ENCODE data around the gene RAD51AP2.
"Not testable (repeated sequence)": the region's sequence is repeated elsewhere in the genome, so short reads cannot be mapped to it uniquely, and the experiment has no call there.

The RAD51AP2 gene

DNA sequence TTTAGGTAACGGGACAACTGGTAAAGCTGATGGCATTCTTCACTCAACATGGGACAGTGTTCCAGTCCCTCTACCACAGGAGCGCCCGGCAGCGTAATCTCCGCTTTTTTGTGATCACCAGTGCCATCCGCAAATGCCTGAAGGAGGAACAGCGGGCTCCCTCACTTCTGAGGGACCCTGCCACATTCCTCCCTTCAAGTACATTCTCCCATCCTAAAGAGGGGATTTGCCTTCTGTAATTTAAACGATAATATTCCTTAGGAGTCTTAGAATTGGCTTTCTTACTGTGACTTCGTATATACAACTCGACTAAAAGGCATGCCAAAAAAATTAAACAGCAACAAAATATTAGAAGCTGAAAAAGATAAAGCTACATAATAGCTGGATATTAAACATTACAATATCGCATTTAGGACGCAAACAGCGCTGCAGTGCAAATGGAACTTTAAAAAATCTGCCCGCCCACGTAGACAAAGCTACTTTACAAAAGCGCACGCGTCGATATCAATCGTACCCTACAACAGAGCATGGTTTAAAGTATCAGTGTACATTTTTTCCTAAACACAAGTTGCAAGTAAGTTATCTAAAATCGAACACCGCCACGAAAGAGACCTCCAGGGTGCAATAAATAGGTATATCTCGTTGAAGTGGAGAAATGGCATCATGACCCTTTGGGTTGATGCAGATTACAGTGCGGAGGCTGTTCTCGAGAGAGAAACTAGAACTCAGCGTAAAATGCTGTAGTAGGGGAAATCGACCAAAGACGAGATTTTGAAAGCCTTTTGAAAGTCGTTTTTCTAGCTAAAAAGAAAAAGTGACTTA lies 20.0 kb upstream of the RAD51AP2 start:
- DNase-seq (ENCODE audit: low spot score) = no peak

DNA sequence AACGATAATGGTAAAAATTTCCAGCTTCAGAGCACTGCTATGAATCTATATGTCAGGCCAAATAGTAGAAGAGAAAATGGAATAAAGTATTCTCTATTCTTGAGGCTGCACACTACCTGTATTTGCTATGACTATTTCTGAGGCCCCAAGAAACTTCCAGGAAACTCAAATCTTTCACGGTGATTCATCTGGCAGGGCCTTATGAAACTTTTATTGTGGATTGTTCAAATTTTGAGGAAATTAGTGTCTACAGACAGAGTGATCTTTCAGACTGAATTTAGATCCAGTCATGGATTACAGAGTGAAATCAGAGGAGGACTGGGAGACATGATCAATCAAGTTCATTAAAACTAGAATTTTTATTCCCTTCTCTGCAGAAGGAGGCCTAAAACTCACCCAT lies 18.2 kb upstream of the RAD51AP2 start:
- DNase-seq (ENCODE audit: low spot score) = no peak

DNA sequence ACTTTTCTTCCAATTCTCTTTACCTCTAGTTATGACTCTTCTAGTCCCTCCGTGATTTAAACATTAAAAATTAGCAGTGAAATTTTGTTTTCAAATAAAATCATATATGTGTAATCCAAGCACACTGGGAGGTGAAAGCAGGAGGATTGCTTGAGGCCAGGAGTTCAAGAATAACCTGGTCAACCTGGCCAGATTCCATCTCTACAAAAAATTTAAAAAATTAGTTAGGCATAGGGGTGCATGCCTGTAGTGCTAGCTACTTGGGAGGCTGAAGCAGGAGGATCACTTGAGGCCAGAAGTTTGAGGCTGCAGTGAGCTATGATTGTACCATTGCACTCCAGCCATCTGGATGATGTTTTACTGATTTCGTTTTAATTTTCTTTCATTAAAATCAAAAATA lies 15.3 kb upstream of the RAD51AP2 start:
- no peak for DNase-seq (ENCODE audit: low spot score)

DNA sequence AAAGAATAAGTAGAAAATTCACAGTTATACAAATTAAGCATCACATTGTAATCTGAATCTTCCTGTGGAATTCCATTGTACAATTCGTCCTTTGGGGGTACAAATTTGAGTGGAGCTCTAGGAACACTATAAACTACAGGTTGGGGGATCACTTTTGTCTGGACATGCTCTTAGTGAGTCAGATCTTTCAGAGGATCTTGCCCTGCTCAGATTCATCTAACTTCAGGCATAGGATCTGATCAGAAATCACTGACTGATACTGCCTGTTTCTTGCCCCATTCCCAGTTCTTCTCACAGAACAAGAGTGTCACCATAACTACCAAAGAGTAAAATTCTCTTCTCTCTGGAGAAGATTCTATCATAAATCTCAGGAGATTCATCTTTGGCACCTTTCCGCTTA lies 11.5 kb upstream of the RAD51AP2 start:
- DNase-seq (ENCODE audit: low spot score) = no peak

DNA sequence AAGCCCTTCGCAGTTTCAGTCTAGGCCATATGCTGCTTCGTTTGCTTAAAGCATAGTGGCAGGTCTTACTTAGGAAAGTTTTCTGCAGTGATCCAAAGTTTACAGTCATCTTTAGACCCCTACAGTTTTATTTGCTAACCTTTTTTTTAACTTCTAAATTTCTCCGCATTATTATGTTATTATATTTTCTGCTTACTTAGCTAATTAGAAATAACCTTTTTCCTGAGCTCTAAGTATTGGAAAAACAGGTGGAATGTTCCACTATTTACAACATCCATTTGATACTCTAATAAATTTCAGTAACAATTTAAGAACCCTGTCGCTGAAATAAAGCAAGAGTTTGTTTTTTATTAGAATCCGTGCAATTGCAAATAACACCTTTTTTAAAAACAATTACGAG lies 4.1 kb upstream of the RAD51AP2 start:
- no peak for DNase-seq (ENCODE audit: low spot score)

DNA sequence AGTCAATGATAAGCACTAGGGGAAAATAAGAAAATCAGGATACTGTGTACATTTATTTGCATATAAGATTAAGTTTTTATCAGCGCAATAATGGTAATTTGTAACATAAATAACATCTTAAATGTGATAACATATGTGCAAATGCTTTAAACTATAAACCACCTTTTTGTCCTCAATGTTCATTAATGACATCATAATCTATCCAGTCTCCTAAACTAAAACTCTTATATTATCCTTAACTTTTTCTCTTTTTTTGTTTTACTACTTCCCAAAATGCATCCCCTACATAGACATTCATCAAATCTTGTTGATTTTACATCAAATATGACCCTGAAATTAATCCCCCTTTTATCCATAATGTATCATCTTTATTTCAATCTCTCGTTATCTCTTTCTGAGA lies 3.4 kb upstream of the RAD51AP2 start:
- no peak for DNase-seq (ENCODE audit: low spot score)

DNA sequence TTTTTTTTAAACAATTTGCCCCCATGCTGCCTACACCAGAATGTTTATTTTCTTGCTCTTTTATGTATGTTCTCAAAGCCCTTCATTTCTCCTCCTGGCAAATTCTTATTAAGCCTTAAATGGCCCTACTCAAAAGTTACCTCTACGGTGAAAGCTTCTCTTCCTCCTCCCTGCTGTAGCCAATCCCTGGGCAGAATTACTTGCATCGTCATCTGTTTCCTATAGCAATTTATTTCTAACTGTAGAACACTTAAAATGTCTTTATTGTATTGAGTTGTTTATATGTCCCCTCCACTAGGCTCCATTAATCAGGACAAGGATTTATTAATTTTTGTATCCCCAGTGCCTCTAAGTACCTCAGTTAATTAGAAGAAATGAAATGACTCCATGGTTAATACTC lies 2.5 kb upstream of the RAD51AP2 start:
- no peak for DNase-seq (ENCODE audit: low spot score)

DNA sequence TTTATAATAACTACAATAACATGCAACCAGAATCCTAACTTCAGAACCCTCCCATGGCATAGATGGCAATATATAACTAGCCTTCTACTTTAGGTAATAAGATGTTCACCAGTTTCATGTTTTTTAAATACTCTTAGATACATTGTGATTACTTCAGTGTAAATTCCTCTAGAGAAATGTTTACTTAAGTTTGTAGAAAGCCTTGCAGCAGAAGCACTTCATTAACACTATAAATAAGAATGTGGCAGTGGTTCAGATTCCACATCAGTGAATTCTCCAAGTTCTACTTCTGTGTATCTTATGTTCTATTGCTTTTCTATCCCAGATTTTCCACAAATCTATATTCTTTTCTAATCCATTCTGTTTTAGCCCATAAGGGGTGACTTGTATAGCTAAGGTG lies 1.2 kb upstream of the RAD51AP2 start:
- no peak for DNase-seq (ENCODE audit: low spot score)

DNA sequence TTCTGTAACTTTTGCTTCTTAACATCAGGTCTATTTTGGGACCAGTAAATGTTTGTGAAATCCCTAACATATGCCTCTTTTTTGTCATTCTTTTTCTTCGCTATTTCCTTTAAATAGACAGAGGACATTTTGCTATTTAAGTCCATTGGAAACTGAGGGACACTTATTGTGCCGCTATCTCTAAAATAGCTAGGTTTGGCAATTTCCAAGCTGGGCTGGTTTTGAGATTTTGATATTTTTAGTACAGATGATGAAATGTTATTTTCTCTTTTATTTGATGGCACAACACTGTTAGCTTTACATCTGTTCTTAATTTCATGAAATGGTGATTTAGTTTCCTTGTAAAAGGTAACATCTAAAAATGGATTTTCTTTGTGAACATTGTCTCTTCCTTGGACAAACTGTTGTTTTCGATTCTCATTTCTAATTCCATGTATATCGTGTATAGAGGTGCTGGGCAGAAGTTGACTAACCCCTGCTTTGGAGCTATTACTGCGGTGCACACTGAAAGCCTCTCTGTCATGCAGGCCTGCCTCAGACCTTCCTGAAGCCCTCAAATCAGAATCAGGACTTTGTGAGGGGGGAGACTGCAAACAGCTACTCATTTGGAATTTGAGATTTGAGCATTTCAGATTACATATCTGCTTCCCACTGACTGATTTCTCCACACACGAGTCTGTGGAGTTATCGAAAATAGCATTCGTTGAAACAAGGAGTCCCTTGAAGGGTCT lies 594 bp downstream of the RAD51AP2 start:
- no peak for DNase-seq (ENCODE audit: low spot score)

DNA sequence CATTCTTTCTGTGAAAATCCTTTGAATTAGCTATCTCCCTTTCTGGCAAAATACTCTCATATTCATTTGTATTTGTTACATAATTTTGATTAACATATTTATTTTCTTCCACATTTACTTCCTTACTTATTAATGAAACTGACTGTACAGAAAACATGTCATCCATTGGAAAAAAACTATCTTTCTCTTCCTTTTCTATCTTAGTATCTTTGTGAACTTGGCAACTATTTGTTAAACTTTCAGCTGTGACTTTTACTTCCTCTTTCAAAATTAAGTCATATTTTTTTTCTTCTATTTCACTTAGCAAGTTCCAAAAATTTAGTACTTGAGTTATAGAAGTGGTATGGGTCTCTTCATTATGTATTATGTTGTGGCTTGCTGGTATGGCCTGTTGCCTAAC lies 2.6 kb downstream of the RAD51AP2 start:
- no peak for DNase-seq (ENCODE audit: low spot score)

DNA sequence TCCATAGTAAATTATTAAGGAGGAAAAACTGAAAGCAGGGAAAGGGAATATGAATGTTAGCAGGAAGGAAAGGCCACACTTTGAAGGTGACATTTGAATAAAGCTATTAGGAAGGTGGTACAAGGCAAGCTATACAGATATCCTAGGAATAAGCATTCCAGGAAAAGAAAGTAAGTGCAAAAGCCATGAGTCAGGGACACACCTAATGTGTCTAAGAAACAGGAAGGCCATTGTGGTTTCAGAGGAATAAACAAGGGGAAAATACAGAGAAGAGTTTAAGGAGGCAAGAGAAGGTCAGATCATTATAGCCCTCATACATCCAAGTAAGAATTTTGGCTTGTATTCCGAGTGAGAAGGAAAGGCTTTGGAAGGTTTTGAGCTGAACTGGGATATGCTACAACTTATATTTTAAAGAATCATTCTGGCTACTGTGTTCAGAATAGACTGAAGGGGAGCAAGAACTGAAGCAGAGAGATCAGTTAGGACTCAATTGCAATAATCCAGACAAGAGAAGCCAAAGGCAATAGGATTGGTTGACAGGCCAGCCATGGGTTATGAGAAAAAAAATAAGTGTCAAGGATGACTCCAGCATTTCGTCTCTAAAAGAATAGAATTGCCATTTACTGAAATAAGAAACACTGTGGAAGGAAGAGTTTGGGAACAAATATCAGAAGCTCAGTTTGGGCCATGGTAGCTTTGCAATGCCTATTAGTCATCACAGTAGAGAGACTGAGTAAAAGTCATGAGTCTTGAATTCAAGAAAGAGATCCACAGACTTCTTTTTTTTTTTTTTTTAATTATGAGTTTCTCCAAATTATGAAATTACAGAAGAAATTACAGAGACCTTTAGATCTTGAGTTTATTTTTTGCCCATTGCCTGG lies 11.3 kb downstream of the RAD51AP2 start:
- no peak for DNase-seq (ENCODE audit: low spot score)

DNA sequence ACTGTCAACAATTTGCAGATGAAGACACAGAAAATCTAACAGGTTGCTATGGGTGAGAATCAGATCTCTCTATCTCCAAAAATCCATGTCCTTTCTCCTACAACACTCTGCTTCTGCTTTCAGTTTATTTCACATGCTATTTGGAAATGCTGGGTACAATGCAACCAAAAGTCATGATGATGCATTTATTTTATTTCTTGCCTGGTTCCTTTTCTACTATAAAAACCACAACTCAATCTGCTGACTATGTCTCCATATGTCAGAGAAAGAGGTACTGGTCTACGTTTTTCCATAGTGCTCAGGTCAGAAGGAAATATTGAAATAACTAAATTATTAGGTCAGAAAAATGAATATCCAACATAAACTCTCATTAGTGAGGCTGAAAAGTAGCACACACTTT lies 20.5 kb downstream of the RAD51AP2 start:
- DNase-seq (ENCODE audit: low spot score) = no peak

DNA sequence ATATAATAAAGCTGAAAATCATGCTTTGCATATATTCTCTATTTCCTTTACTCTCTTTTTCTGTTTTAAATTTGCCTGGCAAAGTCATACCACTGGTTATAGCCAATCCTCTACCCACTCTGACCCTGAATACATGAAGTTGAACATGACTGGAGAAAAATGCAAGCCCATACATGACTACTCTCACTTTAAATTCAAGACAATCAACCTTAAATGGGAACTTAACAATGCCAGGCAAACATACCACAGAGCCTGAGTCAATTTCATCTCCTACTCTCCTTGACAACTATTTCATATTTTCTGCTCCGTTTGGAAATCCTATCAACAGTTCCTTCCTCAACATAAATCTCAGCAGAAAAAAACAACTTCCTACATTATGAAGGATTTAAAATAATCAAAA lies 22.6 kb downstream of the RAD51AP2 start:
- DNase-seq (ENCODE audit: low spot score) = no peak

DNA sequence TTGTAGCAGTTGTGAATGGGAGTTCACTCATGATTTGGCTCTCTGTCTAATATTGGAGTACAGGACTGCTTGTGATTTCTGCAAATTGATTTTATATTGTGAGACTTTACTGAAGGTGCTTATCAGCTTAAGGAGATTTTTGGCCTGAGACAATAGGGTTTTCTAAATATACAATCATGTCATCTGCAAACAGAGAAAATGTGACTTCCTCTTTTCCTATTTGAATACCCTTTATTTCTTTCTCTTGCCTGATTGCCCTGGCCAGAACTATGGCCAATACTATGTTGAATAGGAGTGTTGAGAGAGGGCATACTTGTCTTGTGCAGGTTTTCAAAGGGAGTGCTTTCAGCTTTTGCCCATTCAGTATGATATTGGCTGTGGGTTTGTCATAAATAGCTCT lies 28.1 kb downstream of the RAD51AP2 start:
- not testable (repeated sequence) for DNase-seq (ENCODE audit: low spot score)

DNA sequence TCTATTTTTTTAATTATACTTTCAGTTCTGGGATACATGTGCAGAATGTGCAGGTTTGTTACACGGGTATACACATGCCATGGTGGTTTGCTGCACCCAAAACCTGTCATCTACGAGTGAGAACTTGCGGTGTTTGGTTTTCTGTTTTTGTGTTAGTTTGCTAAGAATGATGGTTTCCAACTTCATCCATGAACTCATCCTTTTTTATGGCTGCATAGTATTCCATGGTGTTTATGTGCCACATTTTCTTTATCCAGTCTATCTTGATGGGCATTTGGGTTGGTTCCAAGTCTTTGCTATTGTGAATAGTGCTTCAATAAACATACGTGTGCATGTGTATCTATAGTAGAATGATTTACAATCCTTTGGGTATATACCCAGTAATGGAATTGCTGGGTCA lies 29.6 kb downstream of the RAD51AP2 start:
- DNase-seq (ENCODE audit: low spot score) = not testable (repeated sequence)

DNA sequence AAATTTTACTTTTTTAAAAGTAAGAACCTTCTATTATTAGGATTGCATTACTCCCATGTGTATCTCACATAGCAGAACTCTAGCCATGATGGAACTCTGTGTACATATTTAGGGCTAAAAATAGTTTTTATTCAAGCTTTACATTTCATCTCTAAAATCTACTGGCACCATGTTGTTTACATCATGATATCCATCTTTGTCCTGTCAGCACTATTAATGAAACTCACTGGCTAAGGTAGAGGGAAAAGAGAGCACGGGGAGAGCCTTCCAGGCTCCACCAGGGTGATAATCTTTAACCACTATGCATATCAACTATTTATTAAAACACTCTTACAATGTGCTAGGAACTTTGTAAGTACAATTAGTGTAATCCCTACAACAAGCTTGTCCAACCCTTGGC lies 34.7 kb downstream of the RAD51AP2 start:
- DNase-seq (ENCODE audit: low spot score) = no peak

DNA sequence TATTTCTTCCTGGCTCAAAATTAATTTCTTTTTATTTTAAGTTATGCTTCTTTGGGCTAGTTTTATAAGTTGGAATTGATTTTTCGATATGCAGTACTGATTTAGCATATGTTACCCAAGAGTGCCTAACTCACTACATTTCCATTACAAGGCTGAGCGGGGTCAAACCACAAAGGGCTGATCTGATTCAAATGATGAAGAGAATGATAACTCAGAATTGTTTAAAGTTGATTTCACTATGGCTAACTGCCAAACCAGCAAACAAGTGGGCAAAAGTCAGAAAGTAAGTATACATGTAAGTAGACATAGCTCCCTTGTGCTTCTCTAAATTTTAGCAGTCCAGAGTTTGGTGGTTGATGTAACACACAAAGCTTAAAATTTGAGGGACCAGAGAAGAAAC lies 35.6 kb downstream of the RAD51AP2 start:
- no peak for DNase-seq (ENCODE audit: low spot score)

DNA sequence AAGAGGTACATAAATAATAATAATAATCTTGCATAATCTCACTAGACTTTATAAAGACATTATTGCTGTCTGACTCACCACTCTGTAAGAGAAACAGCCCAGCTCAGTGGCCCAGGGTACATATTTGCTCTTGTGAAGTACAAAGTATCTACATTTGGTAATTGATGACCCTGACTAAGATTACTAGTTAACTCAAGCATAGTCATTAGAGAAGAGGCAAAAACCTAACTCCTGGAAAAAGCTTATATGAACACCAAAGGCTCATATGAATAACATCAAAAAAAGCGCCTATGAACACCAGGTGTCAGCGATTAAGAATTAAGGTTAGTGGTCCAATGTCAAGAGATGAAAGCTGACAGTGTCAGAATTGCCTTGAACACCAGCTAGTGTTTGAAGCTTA lies 38.4 kb downstream of the RAD51AP2 start:
- peak; percentile 16 for DNase-seq (ENCODE audit: low spot score)

DNA sequence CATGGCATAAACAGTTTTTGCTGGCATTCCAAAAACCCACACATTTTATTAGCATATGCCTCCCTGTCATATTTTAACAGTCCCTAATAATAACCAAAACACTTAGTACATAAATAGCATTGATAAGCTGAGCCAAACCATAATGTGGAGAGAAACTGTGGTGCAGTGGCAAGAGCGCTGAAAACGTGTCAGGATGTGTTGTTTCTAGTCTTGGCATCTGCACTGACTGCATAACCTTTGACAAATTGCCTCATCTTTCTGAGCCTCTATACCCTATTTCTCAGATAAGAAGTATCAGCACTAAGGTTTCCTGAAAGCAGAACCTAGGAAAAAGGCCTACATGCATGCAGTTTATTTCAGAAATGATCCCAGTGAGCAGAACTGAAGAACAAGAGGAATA lies 41.4 kb downstream of the RAD51AP2 start:
- DNase-seq (ENCODE audit: low spot score) = no peak

DNA sequence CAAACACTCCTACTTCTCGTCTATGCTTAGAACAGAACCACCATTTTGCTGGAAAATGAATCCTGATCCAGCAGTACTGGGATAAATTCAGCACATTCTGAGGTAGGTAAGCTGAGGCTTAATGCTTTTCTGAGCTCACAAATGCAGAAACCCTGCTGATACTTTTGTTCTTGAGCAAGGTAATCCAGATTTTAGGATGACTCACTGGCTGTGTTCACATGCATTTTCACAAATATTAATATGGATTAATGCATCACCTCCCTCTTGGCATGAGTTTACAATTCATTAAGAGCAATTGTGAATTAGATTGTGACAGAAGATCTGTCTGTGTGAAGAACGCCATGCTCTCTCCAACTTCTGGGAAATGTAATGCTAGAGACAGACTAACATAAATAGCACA lies 42.2 kb downstream of the RAD51AP2 start:
- no peak for DNase-seq (ENCODE audit: low spot score)

DNA sequence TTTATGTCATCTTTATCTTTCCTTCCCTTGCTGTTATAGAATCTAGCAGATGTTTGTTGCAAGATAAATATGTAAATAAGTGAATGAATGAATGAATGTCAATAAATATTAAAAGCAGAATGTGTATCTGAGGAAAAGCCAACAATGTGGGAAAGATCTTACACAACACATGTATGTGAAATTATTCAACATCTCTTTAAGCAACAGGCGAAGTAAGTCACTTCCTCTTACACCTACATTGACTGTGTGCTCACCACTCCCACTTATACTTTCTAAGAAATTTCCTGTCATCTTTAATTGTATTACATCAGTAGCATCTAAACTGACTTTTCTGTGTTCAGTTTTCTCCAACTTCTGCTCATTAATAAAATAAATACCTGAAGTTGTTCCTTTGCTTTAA lies 43.0 kb downstream of the RAD51AP2 start:
- DNase-seq (ENCODE audit: low spot score) = no peak

DNA sequence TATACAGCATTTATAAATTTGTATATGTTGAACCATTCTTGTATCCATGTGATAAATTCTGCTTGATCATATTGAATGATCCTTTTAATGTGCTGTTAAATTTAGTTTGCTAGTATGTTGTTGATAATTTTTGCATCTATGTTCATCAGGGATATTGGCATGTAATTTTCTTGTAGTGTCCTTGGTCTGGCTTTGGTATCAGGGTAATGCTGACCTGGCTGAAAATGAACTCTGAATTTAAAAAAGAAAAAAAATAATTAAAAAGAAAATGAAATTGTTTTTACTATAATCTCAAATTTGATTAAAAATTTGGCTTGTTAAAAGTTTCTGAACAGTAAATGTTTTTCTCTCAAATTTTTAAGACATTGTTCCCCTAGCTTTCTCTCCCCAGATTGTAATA lies 46.3 kb downstream of the RAD51AP2 start:
- no peak for DNase-seq (ENCODE audit: low spot score)

Measured in GM03348 (cell line).